ENCODE data around the gene CDK15.

The CDK15 gene

GRCh38 chr2:201915446-201915845, 109.1 kb downstream of the CDK15 start:
- peak; percentile 4 for DNase-seq

GRCh38 chr2:201916565-201916964, 110.2 kb downstream of the CDK15 start:
- DNase-seq: no peak

GRCh38 chr2:201918616-201919307, 112.4 kb downstream of the CDK15 start:
- no peak for DNase-seq

GRCh38 chr2:201919308-201919634, 112.9 kb downstream of the CDK15 start:
- DNase-seq: no peak

GRCh38 chr2:201923436-201924328, 117.3 kb downstream of the CDK15 start:
- DNase-seq: no peak

GRCh38 chr2:201924453-201924852, 118.1 kb downstream of the CDK15 start:
- no peak for DNase-seq

GRCh38 chr2:201925056-201925455, 118.7 kb downstream of the CDK15 start:
- no peak for DNase-seq

- no peak for DNase-seq
Measured at GRCh38 chr2:201926067-201926466, 119.7 kb downstream of the CDK15 start.

GRCh38 chr2:201928363-201928762, 122.0 kb downstream of the CDK15 start:
- no peak for DNase-seq

- DNase-seq: no peak
Measured at GRCh38 chr2:201929281-201930026, 123.1 kb downstream of the CDK15 start.

GRCh38 chr2:201930043-201930442, 123.7 kb downstream of the CDK15 start:
- DNase-seq: no peak

GRCh38 chr2:201930831-201931230, 124.5 kb downstream of the CDK15 start:
- no peak for DNase-seq

GRCh38 chr2:201931475-201931874, 125.1 kb downstream of the CDK15 start:
- DNase-seq: no peak

GRCh38 chr2:201931951-201932350, 125.6 kb downstream of the CDK15 start:
- no peak for DNase-seq

GRCh38 chr2:201932511-201932910, 126.2 kb downstream of the CDK15 start:
- no peak for DNase-seq

GRCh38 chr2:201933792-201934237, 127.5 kb downstream of the CDK15 start:
- DNase-seq: no peak

- no peak for DNase-seq
Measured at GRCh38 chr2:201936817-201937216, 130.5 kb downstream of the CDK15 start.

- DNase-seq: no peak
Measured at GRCh38 chr2:201937343-201937742, 131.0 kb downstream of the CDK15 start.

- no peak for DNase-seq
Measured at GRCh38 chr2:201938156-201938775, 131.9 kb downstream of the CDK15 start.

- DNase-seq: no peak
Measured at GRCh38 chr2:201938781-201939180, 132.4 kb downstream of the CDK15 start.

GRCh38 chr2:201939453-201939941, 133.2 kb downstream of the CDK15 start:
- no peak for DNase-seq

GRCh38 chr2:201942531-201942930, 136.2 kb downstream of the CDK15 start:
- DNase-seq: no peak
